ENCODE results near the gene FERMT3.
"Not testable (repeated sequence)": the region's sequence is repeated elsewhere in the genome, so short reads cannot be mapped to it uniquely, and the experiment has no call there.

FERMT3 gene

DNA sequence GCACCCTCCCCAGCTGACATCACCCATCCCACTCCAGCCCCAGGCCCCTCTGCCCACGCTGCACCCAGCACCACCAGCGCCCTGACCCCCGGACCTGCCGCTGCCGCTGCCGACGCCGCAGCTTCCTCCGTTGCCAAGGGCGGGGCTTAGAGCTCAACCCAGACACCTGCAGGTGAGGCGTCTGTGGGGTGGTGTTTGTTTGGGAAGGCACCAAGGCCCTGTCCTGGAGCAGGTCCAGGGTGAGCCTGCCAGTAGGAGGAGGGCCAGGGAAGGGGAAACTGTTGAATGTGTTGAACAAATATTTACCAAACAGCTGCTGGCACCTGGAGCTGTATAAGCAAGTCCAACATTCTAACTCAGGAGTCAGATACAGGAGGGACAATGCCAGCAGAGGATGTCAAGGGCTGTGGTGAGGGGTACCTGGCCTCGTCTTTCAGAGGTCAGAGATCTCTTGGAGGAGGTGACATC lies 31.0 kb downstream of the FERMT3 start:
- no peak for DNase-seq

DNA sequence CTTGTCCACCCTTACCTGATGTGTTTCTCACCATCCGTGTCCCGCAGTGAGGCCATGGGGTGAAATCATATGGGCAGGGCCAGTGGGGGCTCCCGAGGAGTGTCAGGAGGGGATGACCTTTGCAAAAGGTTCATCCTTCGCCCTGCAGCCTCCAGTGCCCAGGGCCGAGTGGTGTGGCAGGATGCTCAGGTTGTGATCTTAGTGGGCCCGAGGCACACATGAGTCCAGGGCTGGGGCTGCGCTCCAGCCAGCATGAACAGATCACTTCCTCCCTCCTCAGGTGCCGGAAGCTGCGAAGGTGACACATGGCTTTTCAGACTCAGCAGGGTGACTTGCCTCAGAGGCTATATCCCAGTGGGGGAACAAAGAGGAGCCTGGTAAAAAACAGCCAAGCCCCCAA lies 31.6 kb downstream of the FERMT3 start:
- no peak for DNase-seq

DNA sequence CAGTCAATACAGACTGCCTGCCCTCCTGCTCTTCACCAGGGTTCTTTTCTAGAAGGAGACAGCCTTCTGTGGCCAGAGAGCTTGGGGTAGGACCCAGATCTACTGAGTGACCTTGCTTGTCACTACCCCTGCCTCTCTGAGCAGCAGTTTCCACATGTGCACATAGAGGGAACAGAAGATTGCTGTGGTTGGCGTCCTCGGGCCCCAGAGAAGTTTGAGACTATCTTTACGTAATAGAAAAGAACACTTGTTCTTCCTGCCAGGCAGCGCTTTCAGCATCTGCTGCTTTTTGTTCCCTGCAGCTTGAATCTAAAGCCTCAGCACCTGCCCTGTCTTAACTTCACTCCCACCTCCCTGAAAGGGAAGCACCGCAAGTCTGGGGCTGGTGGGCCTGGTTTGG lies 32.5 kb downstream of the FERMT3 start:
- DNase-seq, result no peak

DNA sequence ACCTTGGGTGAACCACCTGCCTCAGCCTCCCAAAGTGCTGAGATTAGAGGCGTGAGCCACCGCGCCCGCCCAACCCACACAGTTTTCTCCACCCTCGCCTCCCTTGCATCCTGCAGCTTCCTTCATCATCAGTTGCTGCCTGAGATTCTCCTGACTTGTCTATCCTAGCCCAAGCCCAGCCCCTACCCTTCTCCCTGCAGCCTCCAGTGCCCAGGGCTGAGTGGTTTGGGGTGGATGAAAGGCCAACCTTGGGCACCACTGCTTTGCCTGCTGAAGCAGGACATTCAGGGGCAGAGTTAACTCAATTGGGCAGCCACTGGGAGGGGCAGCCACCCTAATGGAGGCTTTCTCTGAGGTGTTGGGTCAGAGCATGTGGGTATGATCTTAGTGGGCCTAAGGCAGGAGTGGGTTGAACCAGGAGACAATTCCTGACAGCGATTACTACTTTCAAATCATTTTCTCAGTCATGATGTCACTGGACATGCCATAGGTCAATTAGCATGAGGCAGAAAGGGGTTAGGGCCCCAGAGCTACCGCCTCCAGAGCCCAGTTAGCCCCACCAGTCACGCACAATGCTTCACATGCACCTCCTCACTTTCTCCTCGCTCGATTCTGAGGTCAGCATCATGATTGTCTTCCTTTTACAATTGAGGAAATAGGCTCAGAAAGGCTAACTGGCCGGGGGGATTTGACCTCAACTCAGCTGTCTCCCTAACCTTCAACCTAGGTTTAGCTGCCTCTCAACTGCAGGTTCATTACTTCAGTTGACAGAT lies 33.3 kb downstream of the FERMT3 start:
- DNase-seq, result no peak

DNA sequence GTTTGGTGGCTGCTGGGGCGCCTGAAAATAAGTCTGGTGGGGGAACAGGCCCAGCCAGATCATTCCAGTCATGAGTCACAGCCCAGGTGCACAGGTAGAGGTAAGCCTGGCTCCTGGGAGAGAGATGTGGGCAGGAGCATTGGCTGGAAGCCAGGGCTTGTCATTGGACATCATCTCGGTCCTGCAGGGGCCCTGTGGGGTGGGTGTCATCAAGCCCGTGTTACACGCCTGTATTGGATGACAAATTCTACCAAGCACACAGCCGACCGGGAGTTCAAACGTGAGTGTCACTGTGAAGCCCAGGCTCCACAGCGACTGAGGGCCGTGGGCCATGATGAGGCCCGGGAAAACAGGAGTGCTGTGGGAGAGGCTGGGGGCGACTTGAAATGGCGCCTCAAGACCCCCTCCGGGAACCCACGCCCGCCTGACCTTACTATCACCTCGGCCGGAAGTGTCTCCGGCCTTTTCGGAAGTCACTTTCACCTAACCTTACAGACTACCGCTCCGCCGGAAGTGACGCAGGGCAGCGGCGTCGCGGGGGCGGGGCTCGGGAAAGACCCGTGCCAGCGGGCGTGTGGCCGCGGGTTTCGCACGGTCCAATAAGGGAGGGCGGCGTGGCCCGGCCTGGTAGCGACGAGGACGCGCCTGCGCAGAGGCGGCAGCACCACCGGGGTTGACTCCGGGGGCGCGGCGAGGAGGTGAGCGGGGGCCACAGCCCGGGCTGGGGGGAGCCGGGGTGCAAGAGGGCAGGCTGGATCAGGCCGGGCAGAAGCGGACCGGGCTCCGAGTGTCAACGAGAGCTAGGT lies 34.1 kb downstream of the FERMT3 start, which contains the start of gene FKBP2:
FKBP2 (plus strand) TSS at position 661 of the 806 bp plus-strand sequence. CDS start 1,293 bp downstream, outside the sequence.
- DNase-seq, result peak; percentile 87 to 90

DNA sequence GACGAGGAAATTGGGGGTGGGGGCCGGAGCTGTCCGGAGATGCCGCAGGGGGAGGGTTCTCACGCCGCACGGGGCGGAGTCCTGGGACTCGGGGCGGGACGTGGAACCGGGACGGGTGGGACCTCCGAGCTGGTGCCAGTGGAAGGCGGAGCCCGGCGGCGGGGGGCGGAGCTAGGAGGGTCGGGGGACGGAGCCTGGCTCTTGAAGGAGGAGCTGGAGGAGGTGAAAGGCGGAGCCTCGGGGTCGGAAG lies 34.6 kb downstream of the FERMT3 start:
- peak; percentile 91 to 95 for DNase-seq

DNA sequence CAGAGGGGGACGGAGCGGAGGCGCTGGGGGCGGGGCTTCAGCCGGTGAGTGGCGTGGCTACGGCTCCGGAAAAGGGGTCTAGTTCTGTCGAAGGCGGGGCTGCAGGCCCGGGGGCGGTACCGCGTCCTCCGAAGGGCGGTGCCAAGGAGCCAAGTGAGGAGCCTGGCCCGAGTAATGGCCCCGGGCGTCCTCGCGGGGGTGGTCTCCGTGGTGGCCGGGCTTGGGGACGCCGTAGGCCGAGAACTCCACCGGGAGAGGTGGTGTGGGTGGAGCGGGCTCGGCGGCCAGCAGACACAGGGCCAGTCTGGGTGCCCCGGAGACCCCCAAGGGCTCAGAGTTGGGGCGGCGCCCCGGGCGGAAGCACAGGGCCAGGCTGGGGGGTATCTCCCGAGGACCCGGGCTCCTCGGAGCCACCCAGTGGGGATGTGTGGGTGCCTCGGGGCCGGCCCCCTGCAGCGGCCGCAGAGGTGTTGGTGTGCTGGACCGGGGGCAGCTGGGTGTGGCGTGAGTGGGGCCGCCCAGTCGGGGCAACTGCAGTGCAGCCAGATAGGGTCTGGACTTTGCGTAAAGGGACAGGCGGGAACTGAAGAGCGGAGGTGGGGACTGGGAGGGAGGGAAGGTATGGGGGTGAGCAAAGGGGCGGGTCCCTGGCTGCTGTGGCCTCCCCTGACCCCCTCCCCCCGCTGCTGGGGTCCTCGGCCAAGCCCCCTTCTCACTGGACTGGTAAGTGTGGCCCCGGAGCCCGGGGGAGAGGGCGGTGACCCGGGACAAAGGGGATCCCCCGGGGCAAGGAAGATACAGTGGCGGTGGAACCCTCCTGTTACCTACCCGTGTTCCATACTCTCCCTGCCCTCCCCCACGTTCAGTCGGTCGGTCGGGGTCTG lies 35.2 kb downstream of the FERMT3 start:
- DNase-seq, result peak in 1 of 2 experiments; percentile 52

DNA sequence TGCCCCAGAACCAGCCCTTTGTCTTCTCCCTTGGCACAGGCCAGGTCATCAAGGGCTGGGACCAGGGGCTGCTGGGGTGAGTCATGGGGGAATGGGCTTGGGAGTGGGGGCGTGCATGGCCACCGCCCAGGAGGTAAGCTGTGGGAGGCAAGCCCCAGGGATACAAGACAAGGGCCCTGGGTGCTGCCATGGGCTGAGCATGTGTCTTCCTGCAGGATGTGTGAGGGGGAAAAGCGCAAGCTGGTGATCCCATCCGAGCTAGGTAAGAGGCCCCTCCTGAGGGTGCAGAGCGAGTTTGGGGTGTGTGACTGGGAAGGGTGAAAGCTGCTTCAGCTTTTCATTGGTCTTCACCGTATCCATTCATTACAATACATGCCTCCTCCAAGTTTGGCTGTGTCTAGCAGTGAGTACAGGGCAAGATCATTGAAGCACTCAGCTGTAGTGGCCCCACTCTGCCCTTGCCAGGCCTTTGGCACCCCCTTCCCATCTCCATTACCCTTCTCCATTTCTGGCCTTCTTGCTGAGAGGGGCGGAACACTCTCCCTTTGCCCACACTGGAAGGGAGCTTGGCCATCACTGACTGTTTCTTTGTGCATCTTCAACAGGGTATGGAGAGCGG lies 36.8 kb downstream of the FERMT3 start:
- DNase-seq, result no peak

DNA sequence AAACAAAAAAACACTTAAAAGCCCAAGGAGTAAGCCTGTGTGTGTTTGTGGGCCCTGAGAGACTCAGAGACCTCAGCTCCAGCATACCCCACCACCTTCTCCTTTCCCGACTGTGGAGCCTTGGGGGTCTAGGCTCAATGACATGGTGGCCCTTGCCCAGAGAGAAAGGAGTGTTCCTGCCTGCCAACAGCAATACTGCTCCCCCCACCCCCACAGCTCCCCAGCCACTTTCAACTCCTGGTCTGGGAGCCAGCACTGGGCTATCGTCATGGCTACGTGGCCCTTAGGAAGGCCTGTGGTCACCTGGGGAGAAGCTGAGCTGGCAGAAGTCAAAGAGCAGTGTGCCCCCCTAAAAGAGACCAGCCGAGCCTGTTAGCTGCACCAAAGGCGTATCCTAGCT lies 37.6 kb downstream of the FERMT3 start:
- DNase-seq, result no peak

DNA sequence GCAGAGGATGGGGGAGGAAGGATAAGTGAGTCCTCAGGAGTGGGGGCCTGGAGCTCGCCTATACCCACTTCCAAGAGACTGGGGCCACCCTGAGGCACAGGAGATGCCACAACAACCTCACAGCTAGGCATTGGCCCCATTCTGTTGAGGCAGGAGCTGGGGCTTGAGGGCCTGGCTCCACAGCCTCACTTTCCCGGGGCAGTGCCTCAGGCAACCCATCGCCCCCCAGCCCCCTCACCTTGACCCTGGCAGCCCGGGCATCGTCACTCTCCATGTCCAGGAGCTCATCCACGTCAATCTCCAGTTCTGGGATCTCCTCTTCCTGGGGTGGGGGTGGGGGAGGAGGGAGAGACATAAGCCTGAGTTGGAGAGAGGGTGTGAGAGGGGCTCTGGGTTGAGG lies 38.4 kb downstream of the FERMT3 start:
- DNase-seq, result no peak

DNA sequence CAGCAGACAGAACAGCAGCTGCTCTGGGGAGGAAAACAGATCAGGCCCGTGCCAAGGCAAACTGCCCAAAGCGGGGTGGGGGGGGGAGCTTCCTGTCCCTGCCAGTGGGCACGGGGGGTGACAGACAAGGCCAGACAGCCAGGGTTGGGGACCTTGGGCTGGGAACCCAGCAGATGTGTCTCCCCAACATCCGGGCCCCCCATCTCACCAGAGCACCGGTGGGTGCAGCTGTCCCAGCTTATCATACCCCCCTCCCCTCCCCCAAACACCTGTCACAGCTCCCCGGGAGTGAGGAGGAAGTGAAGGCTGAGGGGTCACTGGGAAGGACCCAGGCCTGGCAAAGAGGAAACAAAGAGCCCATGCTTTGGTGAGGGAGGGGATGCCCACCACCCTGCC lies 38.9 kb downstream of the FERMT3 start:
- peak in 1 of 2 experiments; percentile 39 for DNase-seq

DNA sequence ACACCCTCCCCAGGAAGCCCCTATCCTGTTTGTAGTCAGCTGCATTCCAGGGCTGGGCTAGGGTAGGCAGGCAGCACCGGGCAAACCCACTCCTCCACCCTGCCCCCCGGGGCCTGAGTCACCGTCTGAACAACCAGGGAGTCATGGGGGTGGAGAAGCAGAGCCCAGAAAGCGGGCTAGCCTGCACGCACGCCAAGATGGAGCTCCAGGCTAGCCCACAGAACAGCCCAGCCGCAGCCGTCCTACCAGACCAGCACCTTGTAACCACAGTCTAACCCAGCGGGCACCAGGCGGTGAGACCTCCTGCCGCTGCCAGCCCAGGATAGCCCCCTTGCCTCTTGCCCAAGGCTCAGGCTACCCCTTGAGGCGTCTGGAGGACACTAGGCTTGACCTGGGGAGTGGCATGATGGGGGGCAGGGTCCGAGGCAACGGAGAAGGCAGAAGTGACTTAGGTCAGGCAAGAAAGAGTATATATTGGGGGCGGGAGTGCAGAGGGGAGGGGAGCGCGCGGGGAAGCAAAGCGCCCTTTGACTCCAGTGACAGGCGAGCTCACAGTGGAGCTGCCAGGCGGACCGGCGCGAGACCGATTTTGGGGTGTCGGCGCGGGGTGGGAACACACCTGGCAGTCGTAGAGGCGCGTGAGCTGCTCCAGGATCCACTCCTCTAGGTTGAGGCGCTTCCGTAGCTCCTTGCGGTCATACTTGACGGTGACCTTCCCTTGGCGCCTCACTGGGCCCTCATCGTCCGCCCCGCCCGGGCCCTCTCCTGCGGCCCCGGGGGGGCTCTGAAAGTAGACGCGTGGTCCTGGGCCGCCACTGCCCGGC lies 39.5 kb downstream of the FERMT3 start:
- DNase-seq, result peak; percentile 64 to 76

DNA sequence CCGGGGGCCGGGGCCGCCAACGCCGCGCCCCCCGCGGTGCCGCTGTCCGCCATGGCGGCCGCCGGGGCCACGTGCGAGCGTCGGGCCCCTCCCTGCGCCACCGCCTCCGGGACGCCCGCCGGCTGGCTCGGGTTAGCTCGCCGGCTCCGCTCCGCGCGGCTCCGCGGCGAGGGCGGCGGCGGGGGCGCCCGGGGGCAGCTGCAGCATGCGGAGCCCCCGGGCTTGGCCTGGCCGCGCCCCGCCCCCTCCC lies 40.0 kb downstream of the FERMT3 start:
- not testable (repeated sequence) for DNase-seq

DNA sequence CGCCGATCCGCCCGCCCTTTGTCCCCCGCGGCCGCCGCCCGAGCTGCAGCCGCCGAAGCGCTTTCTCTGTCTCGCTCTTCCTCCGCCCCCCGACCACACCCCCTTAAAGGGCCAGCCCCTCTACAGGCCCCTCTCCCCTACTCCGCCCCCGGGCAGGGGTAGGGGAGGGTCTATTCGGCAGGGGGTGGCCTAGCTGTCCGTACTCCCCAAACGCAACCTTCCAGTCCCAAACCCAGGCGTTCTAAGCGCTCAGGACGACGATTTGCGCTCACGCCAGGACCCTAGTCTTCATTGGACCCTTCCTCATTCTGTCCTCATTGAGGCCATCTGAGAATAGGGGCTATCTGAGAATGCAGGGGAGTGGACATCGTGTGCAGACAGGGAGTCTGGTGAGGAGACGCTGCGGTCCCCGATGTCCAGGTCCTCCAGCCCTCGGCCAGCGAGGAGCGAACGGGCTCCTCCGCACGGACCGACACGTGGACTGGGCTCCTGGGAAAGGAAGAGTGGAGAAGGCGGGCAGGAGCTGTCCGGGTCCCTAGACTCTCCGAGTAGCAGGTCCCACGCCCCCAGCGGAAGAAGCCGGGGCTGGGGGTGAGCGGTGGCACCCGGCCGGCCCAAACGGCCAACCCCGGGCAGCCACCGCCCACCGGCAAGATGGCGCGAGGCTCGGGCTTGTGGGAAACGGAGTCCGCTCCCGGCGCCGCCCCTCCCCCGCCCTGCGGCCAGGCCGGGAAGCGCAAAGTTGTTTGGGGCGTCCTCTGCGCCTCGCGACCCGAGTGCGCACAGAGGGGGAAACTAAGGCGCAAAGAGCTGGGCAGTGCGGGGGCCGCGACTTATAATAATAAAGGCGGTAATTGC lies 40.6 kb downstream of the FERMT3 start, which contains the start of gene PPP1R14B:
PPP1R14B (minus strand) TSS at position 73 of the 858 bp plus-strand sequence. CDS start 270 bp downstream, outside the sequence.
- peak; percentile 67 to 81 for DNase-seq

DNA sequence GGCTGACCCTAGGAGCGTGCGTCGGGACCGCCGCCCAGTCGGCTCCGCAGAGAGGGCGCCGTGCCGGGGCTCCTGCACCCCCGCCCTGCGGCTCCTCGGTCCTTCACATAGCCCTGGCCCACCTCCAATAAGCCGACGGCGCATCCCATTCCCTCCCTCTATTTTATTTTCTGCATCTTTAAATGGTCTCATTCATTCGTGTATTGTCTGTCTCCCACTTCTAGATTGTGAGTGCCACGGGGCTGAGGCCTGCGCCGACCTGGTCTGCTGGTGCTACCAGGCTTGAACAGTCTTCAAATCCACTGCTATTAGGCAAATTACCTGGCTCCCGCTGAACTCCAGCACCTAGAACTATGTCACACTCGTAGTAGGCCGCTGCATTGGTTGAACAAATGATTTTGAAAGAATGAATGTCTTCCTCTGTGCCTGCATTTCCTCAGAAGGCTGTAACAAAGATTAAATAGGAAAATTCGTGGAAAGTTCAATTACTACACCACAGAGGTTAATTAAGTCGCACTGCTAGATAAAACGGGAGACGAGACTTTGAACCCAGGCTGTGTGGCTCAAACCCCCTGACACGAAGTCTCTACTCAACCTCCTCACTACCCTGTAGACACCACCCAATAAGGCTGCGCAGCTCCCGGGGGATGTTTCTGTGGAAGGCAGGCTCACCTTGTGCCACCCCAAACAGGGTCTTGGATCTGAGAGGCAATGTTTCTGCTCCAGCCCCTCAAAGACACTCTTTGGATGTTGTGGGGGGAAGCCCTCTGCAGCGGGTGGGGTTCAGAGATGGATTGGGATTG lies 41.4 kb downstream of the FERMT3 start:
- DNase-seq, result no peak

DNA sequence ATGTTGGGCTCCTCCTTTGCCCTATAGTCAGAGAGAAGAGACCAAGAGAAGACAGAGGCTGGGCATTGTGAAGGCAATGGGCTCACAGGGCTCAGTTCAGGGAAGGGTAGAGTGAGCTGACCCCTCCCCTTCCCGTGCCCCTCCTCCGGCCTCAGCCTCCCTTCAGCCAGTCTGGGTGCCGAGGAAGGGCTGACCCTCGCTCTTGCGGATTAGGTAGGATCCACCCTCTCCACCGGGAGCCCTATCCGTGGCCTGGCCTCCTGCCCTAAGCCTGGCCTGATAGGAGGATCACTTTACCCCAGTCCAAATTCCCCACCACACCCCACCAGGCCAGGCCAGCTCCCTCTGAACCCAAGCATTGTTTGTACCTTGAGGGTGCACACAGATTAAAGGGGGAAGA lies 42.1 kb downstream of the FERMT3 start:
- no peak for DNase-seq

DNA sequence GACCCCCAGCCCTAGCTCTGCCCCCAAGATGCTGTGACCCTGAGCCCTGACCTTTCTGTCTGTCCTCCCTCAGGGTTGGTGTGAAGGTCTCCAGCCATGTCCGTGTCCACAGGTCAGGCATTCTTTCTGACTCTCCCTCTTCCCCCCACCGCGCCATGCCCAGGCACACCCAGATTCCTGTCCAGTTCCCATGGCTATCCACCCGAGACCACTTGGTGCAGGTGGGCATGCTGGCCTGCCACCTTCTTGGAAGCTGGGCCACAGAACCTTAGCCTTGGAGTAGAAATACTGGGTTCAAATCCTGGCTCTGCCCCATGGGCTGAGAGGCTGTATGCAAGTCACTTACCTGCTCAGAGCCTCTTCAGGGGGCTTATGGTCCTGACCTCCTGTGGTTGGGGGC lies 42.5 kb downstream of the FERMT3 start:
- no peak for DNase-seq

DNA sequence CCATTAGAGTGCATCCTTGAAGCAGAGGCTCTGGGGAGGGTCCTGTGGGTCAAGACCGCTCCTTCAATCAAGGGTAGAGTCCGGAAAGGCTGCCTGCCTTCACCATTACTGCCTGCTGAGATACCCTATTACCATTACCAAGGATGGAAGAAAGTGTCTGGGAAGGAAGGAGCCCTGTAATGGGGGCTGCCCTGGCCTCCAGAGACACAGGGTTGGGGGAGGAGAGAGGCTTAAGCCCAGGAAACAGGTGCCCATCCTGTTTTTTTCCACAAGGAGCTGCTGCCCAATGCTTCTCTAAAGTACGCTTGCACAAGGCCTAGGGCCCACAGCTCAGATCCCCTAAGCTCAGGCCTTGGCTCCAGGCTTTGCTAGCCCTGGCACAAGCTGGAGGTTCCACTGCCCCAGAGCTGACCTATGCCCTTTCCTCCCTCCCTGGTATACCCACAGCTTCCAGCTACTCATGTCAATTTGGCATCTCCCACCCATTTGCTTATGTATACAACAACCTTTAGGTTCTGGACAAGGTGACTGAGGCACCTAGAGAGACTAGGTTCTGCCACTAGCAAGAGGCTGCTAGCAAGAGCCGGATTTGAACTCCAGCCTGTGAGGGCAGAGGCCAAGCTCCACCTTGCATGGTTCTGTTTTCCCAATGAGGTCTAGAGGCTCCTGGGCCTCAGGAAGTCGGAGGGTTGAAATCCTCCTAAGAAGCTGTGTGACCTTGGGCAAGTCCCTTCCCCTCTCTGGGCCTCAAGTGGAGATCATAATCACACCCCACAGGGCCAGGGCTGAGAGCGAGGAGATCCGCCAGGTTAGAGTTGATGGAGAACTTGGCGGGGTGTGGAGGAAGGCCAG lies 43.3 kb downstream of the FERMT3 start:
- DNase-seq, result no peak

DNA sequence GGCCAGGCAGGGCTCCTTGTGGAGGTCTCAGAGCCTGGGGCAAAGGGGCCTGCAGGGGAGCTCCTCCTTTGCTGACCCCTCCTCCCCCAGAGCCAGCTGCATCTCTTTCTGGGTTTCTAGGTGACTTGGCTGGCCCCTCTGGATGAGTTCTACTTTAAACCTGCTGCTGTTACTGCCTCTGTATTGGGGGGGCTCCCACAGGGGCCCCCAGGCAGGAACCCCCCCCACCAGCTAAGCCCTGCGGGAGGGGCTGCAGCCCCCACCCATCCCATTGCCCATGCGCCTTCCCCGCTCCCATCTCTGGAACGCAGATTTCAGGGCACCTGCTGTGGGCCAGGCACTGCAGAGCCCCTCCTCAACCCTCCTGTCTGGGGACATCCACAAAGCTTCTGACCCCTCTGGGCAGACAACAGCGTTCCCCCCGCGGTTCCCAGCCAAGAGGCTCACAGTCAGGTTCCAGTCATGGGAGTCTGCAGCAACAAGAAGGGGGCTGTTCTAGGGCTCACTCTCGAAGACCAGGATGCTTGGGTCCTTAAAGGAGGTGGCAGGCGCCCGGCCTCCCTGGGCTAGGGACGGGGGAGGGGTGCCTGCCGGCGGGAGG lies 44.0 kb downstream of the FERMT3 start:
- DNase-seq, result no peak

Data from SW 1271 (cell line).